Chondrocyte (in vitro differentiated cells): ENCODE data around the gene SH3RF1. TPM values are rescaled to one million over a fixed set of nuclear protein-coding genes. Genes with fewer than 3 reads are reported as not detected.

ENCODE experiments used
- DNase-seq: peaks from one replicate; pipeline ENCODE4 v3.0.0; 2021; ENCODE audit warnings: mixed read lengths, low spot score
- H3K27ac Mint-ChIP-seq: one replicate; pipeline ENCODE4 v1.8.0; 2021; ENCODE audit warnings: mild to moderate bottlenecking, moderate library complexity, mixed read lengths; ENCODE audit not compliant: unreplicated experiment
- H3K27me3 Mint-ChIP-seq: 2 replicates; pipeline ENCODE4 v1.8.0; 2021; ENCODE audit warnings: low read depth, mixed read lengths
- H3K36me3 Mint-ChIP-seq: 2 replicates; pipeline ENCODE4 v1.8.0; 2021; ENCODE audit warnings: low read depth, mixed read lengths
- H3K4me1 Mint-ChIP-seq: 2 replicates; pipeline ENCODE4 v1.8.0; 2021; ENCODE audit warnings: low read depth, mild to moderate bottlenecking, mixed read lengths
- H3K4me3 Mint-ChIP-seq: one replicate; pipeline ENCODE4 v1.8.0; 2021; ENCODE audit warnings: mild to moderate bottlenecking, moderate library complexity, mixed read lengths; ENCODE audit not compliant: unreplicated experiment
- H3K9me3 Mint-ChIP-seq: 2 replicates; pipeline ENCODE4 v1.8.0; 2021; ENCODE audit warnings: low read depth, mixed read lengths
- CTCF ChIP-seq: fragments of 200-600 bp; sonication (generic); IDR thresholded peaks from 2 replicates; pipeline ENCODE4 v1.5.0; 2021; ENCODE audit warnings: antibody characterized with exemption, mild to moderate bottlenecking, moderate library complexity
- total RNA-seq: library from RNA; stranded (reverse); gene quantifications from 3 replicates; pipeline ENCODE4 v1.2.1, GENCODE V29; 2021

Gene SH3RF1
- total RNA-seq, 1 donor from 2014 or later = 25.2 TPM

- Mint-ChIP-seq H3K27ac (no peak overlapping the region), H3K4me1 (peaks cover 16% of the 10 kb centered on the region), H3K4me3 (no peak overlapping the region), H3K9me3 (no peaks in the 10 kb centered on the region), H3K36me3 (peaks cover 31% of the 10 kb centered on the region), H3K27me3 (no peaks in the 10 kb centered on the region)
- no peak for DNase-seq
- TF ChIP-seq CTCF = no peak
These were observed 143.4 kb downstream of the SH3RF1 start for GRCh38 chr4:169127314-169127713.

- Mint-ChIP-seq H3K36me3 (peaks cover 36% of the 10 kb centered on the region), H3K9me3 (no peaks in the 10 kb centered on the region), H3K4me3 (no peak overlapping the region), H3K27ac (no peak overlapping the region), H3K27me3 (no peaks in the 10 kb centered on the region), H3K4me1 (peaks cover 2% of the 10 kb centered on the region)
- TF ChIP-seq CTCF = no peak
- no peak for DNase-seq
These were observed 146.1 kb downstream of the SH3RF1 start for GRCh38 chr4:169124661-169125060.

GRCh38 chr4:169122422-169122821 is 148.3 kb downstream of the SH3RF1 start:
- no peak for DNase-seq
- no peak overlapping the region for H3K4me3 Mint-ChIP-seq
- no peak for TF ChIP-seq CTCF
- H3K36me3 Mint-ChIP-seq = peaks cover 28% of the 10 kb centered on the region
- H3K27ac Mint-ChIP-seq = no peak overlapping the region
- no peaks in the 10 kb centered on the region for H3K27me3 Mint-ChIP-seq
- peaks cover 13% of the 10 kb centered on the region for H3K4me1 Mint-ChIP-seq
- no peaks in the 10 kb centered on the region for H3K9me3 Mint-ChIP-seq

- H3K4me3 Mint-ChIP-seq = no peak overlapping the region
- no peaks in the 10 kb centered on the region for H3K27me3 Mint-ChIP-seq
- DNase-seq = no peak
- peaks cover 30% of the 10 kb centered on the region for H3K36me3 Mint-ChIP-seq
- TF ChIP-seq CTCF = no peak
- peaks cover 18% of the 10 kb centered on the region for H3K4me1 Mint-ChIP-seq
- H3K27ac Mint-ChIP-seq = no peak overlapping the region
- no peaks in the 10 kb centered on the region for H3K9me3 Mint-ChIP-seq
These were observed 148.8 kb downstream of the SH3RF1 start for GRCh38 chr4:169121861-169122382.

- Mint-ChIP-seq H3K9me3 (no peaks in the 10 kb centered on the region), H3K4me3 (no peak overlapping the region), H3K27ac (no peak overlapping the region), H3K27me3 (no peaks in the 10 kb centered on the region), H3K4me1 (peaks cover 31% of the 10 kb centered on the region), H3K36me3 (peaks cover 26% of the 10 kb centered on the region)
- no peak for DNase-seq
- TF ChIP-seq CTCF = no peak
These were observed 150.1 kb downstream of the SH3RF1 start for GRCh38 chr4:169120624-169121023.
